HG03378 (cell line): Measurements from ENCODE around the gene ATP6AP1.

Experiments
- ATAC-seq: cut with Tn5 transposase; IDR thresholded peaks from one replicate; pipeline ENCODE4 v1.9.1; 2021; ENCODE audit warnings: mild to moderate bottlenecking, moderate library complexity; ENCODE audit not compliant: unreplicated experiment

Gene ATP6AP1

GRCh38 chrX:154470914-154471568 is 42.6 kb downstream of the ATP6AP1 start:
- ATAC-seq: no peak

- ATAC-seq: no peak
Measured at GRCh38 chrX:154471839-154472684, 43.6 kb downstream of the ATP6AP1 start.

- no peak for ATAC-seq
Measured at GRCh38 chrX:154472685-154473632, 44.5 kb downstream of the ATP6AP1 start.

GRCh38 chrX:154473683-154474082 is 45.2 kb downstream of the ATP6AP1 start:
- no peak for ATAC-seq

GRCh38 chrX:154476821-154477220 is 48.3 kb downstream of the ATP6AP1 start:
- ATAC-seq: no peak

GRCh38 chrX:154477891-154478477 is 49.5 kb downstream of the ATP6AP1 start:
- no peak for ATAC-seq

- ATAC-seq: peak; percentile 54
Measured at GRCh38 chrX:154478728-154479622, 50.5 kb downstream of the ATP6AP1 start, which contains the start of gene LAGE3. Gene LAGE3, minus strand, starts transcription at chrX:154479281. Its CDS starts 366 bp downstream, at chrX:154478915.

GRCh38 chrX:154481195-154481594 is 52.7 kb downstream of the ATP6AP1 start:
- no peak for ATAC-seq

- no peak for ATAC-seq
Measured at GRCh38 chrX:154481911-154482601, 53.6 kb downstream of the ATP6AP1 start.

- no peak for ATAC-seq
Measured at GRCh38 chrX:154482786-154483185, 54.3 kb downstream of the ATP6AP1 start.

- no peak for ATAC-seq
Measured at GRCh38 chrX:154483325-154483724, 54.8 kb downstream of the ATP6AP1 start.

GRCh38 chrX:154484255-154485149 is 56.0 kb downstream of the ATP6AP1 start:
- ATAC-seq: no peak

- no peak for ATAC-seq
Measured at GRCh38 chrX:154485150-154486051, 56.9 kb downstream of the ATP6AP1 start.

- ATAC-seq: no peak
Measured at GRCh38 chrX:154486052-154486395, 57.5 kb downstream of the ATP6AP1 start.
